Natural killer cell (primary cell): ENCODE measurements around the gene KANSL1. TPM values are rescaled to one million over a fixed set of nuclear protein-coding genes. Genes with fewer than 3 reads are reported as not detected.

Source experiments
- ATAC-seq, 3 donors: fragments of 150-1000 bp in 2 of 3; fragments of 200-7000 bp in 1 of 3; cut with Tn5 transposase; 1 replicate in 1 of 3; 2 replicates in 2 of 3; pipeline ENCODE4 v1.10.0; 2021; ENCODE audit warnings: mild to moderate bottlenecking in 2 of 3, moderate library complexity in 2 of 3
- DNase-seq, 2 donors: peaks; one replicate each; pipeline versions ENCODE4 v3.0.0 to v3.0.0-alpha.2; 2013 to 2021; ENCODE audit warnings: mixed read lengths in 1 of 2
- H3K27ac ChIP-seq: one replicate; pipeline ENCODE4 v1.5.1; 2013; ENCODE audit warnings: mild to moderate bottlenecking, low read length
- H3K27me3 ChIP-seq: one replicate; pipeline ENCODE4 v1.6.1; 2013; ENCODE audit warnings: low read length; ENCODE audit not compliant: control insufficient read depth, insufficient read depth
- H3K36me3 ChIP-seq: one replicate; pipeline ENCODE4 v1.6.1; 2013; ENCODE audit warnings: low read length; ENCODE audit not compliant: control insufficient read depth, insufficient read depth
- H3K4me1 ChIP-seq: one replicate; pipeline ENCODE4 v1.6.1; 2013; ENCODE audit warnings: low read length; ENCODE audit not compliant: control insufficient read depth, insufficient read depth
- H3K4me3 ChIP-seq: one replicate; pipeline ENCODE4 v1.5.1; 2013; ENCODE audit warnings: low read length
- H3K9me3 ChIP-seq: one replicate; pipeline ENCODE4 v1.6.1; 2013; ENCODE audit warnings: low read length; ENCODE audit not compliant: control insufficient read depth, insufficient read depth
- H3K27ac Mint-ChIP-seq, 2 donors: one replicate each; pipeline ENCODE4 v1.8.0; 2022; ENCODE audit warnings: mild to moderate bottlenecking in 2 of 2, mixed read lengths in 2 of 2, moderate library complexity in 1 of 2
- H3K27me3 Mint-ChIP-seq, 2 donors: one replicate each; pipeline ENCODE4 v1.8.0; 2022; ENCODE audit warnings: low read depth in 2 of 2, mixed read lengths in 2 of 2
- H3K36me3 Mint-ChIP-seq: one replicate; pipeline ENCODE4 v1.8.0; 2022; ENCODE audit warnings: mixed read lengths
- H3K4me1 Mint-ChIP-seq, 2 donors: one replicate each; pipeline ENCODE4 v1.8.0; 2022; ENCODE audit warnings: mixed read lengths in 2 of 2
- H3K4me3 Mint-ChIP-seq: one replicate; pipeline ENCODE4 v1.8.0; 2022; ENCODE audit warnings: mild to moderate bottlenecking, moderate library complexity, mixed read lengths
- H3K9me3 Mint-ChIP-seq, 2 donors: one replicate each; pipeline ENCODE4 v1.8.0; 2022; ENCODE audit warnings: mixed read lengths in 2 of 2
- CTCF ChIP-seq: fragments of 200-600 bp; IDR thresholded peaks from one replicate; pipeline ENCODE4 v1.8.0; 2022; ENCODE audit warnings: antibody characterized with exemption
- whole genome bisulfite sequencing: methylation state at CpG from one replicate; pipeline ENCODE4 v1.1.7; 2013; ENCODE audit warnings: missing lambda C conversion rate; ENCODE audit not compliant: insufficient coverage; 5-methylcytosine and 5-hydroxymethylcytosine counted together
- intact Hi-C: fragments of 100-400 bp; cut with micrococcal nuclease; formaldehyde crosslinking; loops from one replicate; pipeline ENCODE4 v1.14.2; 2022
- total RNA-seq, 4 donors: library from RNA; stranded (reverse); fragments of 120-200 nt in 1 of 4; gene quantifications; one replicate each; pipeline versions ENCODE4 v1.2.3 to v1.2.4, GENCODE V29; 2013 to 2022

Gene KANSL1
- total RNA-seq, 3 donors from 2014 or later (not counting 1 experiment from before 2014, with no cell fraction given) = 202 to 240 (median 220) TPM

GRCh38 chr17:46031440-46031839, 161.8 kb downstream of the KANSL1 start:
- TF ChIP-seq CTCF = no peak
- WGBS = 96% methylated on average over 16 of the region's 16 CpGs
- H3K27ac ChIP-seq = no peak overlapping the region
- H3K36me3 ChIP-seq = peaks cover 68% of the 10 kb centered on the region
- peaks cover 11% of the 10 kb centered on the region for H3K36me3 Mint-ChIP-seq
- H3K27ac Mint-ChIP-seq = peak overlapping the region in 1 of 2 donors; percentile 90
- no peak overlapping the region for H3K4me3 ChIP-seq
- H3K27me3 ChIP-seq = no peaks in the 10 kb centered on the region
- no peaks in the 10 kb centered on the region for H3K27me3 Mint-ChIP-seq
- no peak for ATAC-seq
- intact Hi-C loops = no loop called here
- H3K9me3 Mint-ChIP-seq = no peaks in the 10 kb centered on the region
- DNase-seq = no peak
- H3K4me3 Mint-ChIP-seq = no peak overlapping the region
- peaks cover 7% of the 10 kb centered on the region for H3K4me1 ChIP-seq
- no peaks in the 10 kb centered on the region for H3K9me3 ChIP-seq
- peaks cover 36 to 43% of the 10 kb centered on the region in 2 donors for H3K4me1 Mint-ChIP-seq

- DNase-seq (no peak), ATAC-seq (no peak)
- peaks cover 11% of the 10 kb centered on the region for H3K36me3 Mint-ChIP-seq
- WGBS = 92% methylated on average over 3 of the region's 3 CpGs
- H3K4me3 Mint-ChIP-seq = no peak overlapping the region
- intact Hi-C loops = no loop called here
- no peak for TF ChIP-seq CTCF
- no peaks in the 10 kb centered on the region for H3K27me3 Mint-ChIP-seq
- Histone ChIP-seq H3K36me3 (peaks cover 63% of the 10 kb centered on the region), H3K4me3 (no peak overlapping the region), H3K4me1 (peaks cover 13% of the 10 kb centered on the region), H3K27me3 (no peaks in the 10 kb centered on the region), H3K27ac (no peak overlapping the region), H3K9me3 (no peaks in the 10 kb centered on the region)
- peak overlapping the region; percentile 83 to 90 for H3K27ac Mint-ChIP-seq
- peaks cover 38 to 47% of the 10 kb centered on the region in 2 donors for H3K4me1 Mint-ChIP-seq
- no peaks in the 10 kb centered on the region for H3K9me3 Mint-ChIP-seq
These were observed 162.5 kb downstream of the KANSL1 start for GRCh38 chr17:46030752-46031151.

- intact Hi-C loops = no loop called here
- no peak overlapping the region for H3K27ac ChIP-seq
- no peaks in the 10 kb centered on the region for H3K27me3 Mint-ChIP-seq
- no peak for ATAC-seq
- no peak for TF ChIP-seq CTCF
- peak overlapping the region; percentile 83 to 90 for H3K27ac Mint-ChIP-seq
- no peak overlapping the region for H3K4me3 ChIP-seq
- peaks cover 41 to 43% of the 10 kb centered on the region in 2 donors for H3K4me1 Mint-ChIP-seq
- H3K9me3 Mint-ChIP-seq = no peaks in the 10 kb centered on the region
- H3K27me3 ChIP-seq = no peaks in the 10 kb centered on the region
- H3K4me1 ChIP-seq = peaks cover 24% of the 10 kb centered on the region
- H3K4me3 Mint-ChIP-seq = no peak overlapping the region
- H3K36me3 ChIP-seq = peaks cover 52% of the 10 kb centered on the region
- no peak for DNase-seq
- peaks cover 11% of the 10 kb centered on the region for H3K36me3 Mint-ChIP-seq
- WGBS = 96% methylated on average over 6 of the region's 6 CpGs
- H3K9me3 ChIP-seq = no peaks in the 10 kb centered on the region
These were observed 163.6 kb downstream of the KANSL1 start for GRCh38 chr17:46029627-46030026.

- H3K4me3 ChIP-seq = no peak overlapping the region
- DNase-seq (no peak), ATAC-seq (peak in 1 of 3 donors; percentile 17)
- H3K27me3 Mint-ChIP-seq = no peaks in the 10 kb centered on the region
- no peak for TF ChIP-seq CTCF
- H3K9me3 ChIP-seq = no peaks in the 10 kb centered on the region
- no peaks in the 10 kb centered on the region for H3K27me3 ChIP-seq
- H3K4me1 Mint-ChIP-seq = peaks cover 39 to 46% of the 10 kb centered on the region in 2 donors
- WGBS = 83% methylated on average over 4 of the region's 4 CpGs
- H3K27ac ChIP-seq = no peak overlapping the region
- peaks cover 46% of the 10 kb centered on the region for H3K36me3 ChIP-seq
- H3K4me1 ChIP-seq = peaks cover 25% of the 10 kb centered on the region
- peak overlapping the region; percentile 83 to 90 for H3K27ac Mint-ChIP-seq
- H3K4me3 Mint-ChIP-seq = no peak overlapping the region
- peaks cover 11% of the 10 kb centered on the region for H3K36me3 Mint-ChIP-seq
- intact Hi-C loops = no loop called here
- H3K9me3 Mint-ChIP-seq = no peaks in the 10 kb centered on the region
These were observed 164.2 kb downstream of the KANSL1 start for GRCh38 chr17:46028981-46029565.
